ENCODE data around the gene GABRR1.

The GABRR1 gene

DNA sequence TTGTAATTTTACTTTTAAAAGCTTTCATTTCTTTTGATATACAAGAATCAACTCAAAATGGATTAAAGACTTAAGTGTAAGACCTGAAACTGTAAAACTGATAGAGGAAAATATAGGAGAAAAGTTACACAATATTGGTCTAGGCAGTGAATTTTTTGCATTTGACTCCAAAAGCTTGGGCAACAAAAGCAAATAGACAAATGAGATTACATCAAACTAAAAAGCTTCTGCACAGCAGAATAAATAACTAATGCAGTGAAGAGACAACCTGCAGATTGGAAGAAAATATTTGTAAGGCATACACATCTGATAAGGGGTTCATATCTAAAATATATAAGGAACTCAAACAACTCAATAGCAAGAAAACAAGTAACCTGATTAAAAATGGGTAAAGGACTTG lies 3.0 kb downstream of the GABRR1 start:
- no peak for DNase-seq

GRCh38 chr6:89212472-89212871 lies 4.7 kb downstream of the GABRR1 start:
- no peak for DNase-seq

- DNase-seq, result no peak
Observed at GRCh38 chr6:89209457-89209856, 7.7 kb downstream of the GABRR1 start.

GRCh38 chr6:89208551-89208950 lies 8.6 kb downstream of the GABRR1 start:
- DNase-seq, result no peak

DNA sequence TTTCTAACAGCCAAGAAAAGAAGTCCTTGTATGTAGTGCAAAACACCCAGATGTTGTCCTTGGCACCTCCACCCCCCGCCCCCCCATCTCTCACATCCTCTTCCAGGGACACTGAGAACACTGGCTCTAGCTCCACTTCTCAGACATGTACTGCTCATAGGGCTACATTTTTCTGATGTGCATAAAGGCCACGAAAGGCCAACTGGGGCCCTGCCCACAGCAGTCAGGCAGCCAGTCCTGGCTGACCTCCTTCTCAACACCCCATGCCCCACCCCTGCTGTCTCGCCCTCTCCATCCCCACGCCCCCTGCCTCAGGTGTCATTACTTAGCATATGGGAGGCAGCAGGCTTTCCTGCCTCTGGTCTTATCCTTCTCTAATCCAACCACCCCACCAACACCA lies 11.3 kb downstream of the GABRR1 start:
- no peak for DNase-seq

DNA sequence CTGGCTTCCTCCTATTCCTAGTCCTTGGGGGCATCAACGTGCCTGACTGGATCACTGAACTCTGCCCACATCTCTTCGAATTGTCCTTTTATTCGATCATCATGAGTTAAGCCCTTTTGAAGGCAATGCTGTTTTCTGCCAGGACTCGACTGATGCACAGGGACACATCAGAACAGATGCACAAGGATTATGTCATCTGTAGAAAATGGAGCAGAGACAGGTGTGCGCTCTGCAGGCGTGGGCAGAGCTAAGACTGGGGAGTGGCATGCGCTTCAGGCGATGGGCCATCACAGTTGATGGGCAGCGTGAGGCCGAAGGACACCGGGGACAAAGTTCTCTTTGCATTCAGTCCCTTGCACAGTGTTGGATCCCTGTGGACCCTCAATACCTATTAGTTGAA lies 13.1 kb downstream of the GABRR1 start:
- DNase-seq, result no peak

DNA sequence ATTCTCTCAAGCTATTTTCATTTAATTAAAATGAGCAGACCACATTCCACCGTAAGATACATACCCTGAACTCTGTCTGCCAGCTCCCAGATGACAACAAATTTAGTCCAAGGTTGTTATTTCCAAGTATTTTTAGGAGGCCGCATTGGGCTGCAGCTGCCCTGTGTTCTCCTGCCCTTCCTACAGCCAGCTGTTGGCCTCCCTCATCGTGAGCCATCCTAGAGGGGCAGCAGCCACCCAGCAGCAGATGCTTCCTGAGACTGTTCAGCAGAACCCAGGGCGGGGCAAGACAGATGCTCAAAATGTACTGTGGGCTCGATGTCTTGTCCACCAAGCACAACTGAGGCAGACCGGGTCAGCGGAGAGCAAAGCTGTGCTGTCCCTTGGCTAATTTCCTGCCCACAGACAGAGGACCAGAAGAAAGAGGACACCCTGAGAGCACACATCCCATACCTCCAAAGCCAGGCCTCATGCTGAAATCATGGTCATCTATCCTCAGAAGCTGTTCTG lies 16.4 kb downstream of the GABRR1 start:
- DNase-seq, result no peak

DNA sequence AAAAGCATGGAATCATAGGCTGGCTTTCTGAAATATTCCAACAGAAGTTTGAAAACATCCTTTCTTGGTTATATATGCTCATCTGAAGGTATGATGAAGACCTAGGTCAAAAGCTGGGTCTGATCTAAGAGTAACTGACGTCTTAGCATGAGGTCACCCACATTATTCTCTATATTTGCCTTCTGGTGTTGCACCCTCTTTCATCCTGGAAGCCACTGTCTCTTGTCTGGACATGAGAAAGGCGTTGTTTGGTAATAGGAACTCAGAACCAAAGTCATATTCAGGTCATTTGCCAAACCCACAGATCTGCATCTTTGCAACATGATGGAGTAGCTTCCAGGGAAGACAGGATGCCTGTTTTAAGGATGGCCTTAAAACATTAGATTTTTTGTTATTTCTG lies 17.6 kb downstream of the GABRR1 start:
- no peak for DNase-seq

- DNase-seq, result no peak
Observed at GRCh38 chr6:89198235-89198634, 18.9 kb downstream of the GABRR1 start.

DNA sequence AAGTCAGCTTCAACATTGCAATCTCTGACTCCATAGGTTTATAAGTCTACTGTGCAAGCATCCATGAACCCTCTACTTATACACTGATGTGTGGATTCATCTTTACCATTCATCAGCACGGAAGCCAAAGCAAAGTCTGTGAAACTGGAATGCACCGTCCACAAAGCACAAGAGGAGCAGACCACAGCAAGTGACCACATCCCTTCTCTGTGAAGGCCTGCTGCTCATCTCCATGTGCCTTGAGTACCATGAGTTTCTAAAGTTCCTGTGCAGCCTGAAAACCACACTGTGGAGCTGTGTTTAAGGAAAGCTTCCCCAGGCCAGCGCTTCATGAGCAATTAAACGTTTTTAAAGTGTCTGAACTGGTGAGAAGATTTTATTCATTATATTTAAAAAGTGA lies 20.0 kb downstream of the GABRR1 start:
- DNase-seq, result no peak

DNA sequence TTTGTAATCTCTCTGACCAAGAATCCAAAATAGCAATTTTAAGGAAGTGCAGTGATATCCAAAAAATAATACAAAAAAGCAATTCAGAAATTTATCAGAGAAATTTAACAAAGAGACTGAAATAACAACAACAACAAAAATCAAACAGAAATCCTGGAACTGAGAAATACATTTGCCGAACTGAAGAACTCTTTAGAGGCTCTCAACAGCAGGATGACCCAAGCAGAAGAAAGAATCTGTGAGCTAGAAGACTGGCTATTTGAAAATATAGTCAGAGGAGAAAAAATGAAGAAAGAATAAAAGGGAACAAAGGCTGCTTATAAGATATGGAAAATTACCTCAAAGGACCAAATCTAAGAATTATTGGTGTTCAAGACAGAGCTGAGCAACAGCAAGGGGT lies 22.6 kb downstream of the GABRR1 start:
- DNase-seq, result no peak

DNA sequence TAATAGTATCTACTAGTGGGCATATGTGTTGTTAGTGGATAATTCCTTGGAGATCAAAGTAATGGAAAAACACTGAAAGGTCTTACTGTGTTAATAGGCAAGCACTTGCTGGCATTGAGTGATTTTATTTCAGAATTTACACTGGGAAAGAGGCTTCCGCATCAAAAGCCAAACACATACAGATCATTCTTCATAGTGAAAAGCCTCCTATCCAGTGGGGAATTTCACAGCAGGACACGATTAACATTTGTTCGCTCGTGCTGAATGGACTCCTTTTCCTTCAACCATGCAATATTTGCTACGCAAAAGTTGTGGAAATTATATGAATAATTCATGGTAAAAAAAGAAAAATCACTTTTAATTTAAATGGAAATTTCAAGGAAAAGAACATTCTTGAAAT lies 26.4 kb downstream of the GABRR1 start:
- no peak for DNase-seq

DNA sequence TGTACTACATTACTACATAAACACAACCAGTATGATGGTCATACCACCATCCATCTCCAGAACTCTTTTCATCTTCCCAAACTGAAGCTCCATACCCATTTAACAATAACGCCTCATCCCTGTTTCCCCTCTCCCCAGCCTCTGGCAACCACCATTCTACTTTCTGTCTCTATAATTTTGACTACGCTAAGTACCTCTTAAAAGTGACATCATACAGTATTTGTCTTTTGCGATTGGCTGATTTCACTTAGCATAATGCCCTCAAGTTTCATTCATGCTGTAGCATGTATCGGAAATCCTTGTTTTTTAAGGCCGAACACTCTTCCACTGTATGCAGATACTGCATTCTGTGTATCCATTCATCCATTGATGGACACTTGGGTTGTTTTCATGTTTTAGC lies 29.7 kb downstream of the GABRR1 start:
- DNase-seq, result no peak

DNA sequence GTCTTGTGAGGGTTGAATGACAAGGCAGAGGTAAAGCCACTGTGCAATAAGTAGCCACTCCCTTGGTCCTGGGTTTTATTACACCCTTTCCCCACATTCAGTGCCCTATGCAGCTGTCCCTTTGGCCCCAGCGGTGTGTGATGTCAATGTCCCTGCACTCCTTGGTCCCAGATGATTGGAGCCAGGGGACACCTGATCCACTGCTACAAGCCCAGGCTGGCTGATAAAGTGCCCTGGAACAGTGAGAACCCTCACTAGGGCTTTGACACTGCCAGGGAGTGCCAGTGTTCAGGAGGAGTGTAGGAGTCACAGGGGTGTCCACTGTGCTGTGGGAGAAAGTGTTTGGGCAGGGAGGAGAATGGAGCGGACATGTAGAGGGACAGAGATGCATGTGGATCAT lies 30.4 kb downstream of the GABRR1 start:
- no peak for DNase-seq

DNA sequence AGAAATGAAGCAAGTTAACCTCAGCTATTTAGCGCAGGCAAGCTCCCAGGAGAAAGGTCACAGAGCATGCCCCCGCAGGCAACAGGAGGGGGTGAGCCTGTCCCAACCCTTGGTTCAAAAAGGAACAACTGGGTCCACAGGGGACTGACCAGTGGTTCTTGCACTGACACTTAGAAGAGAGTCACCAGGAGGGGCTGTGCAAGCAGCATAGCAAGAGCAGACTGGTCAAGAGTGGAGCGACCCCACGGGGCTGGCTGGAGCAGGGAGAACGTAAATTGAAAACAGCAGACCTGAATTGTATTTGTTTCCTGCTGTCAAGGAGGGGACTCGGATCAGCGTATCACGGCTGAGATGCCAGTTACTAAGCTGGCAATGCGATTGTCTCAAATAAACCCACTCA lies 32.8 kb downstream of the GABRR1 start:
- DNase-seq, result no peak

DNA sequence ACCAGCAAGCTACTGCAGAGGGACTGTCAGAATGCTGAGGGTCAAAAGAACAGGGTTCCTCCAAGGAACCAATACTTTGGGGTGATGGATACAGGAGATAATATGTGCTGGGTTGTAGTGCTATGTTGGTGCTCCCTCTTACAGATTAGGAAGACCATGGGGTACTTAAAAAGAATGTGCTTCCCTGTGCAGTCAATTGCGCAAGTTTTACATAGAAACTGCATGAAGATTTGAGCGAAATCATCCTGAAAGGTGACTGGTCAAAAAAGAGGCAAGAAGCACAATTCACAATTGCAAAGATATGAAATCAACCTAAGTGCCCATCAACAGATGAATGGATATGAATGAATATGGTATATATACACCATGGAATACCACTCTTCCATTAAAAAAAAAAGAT lies 33.9 kb downstream of the GABRR1 start:
- no peak for DNase-seq

DNA sequence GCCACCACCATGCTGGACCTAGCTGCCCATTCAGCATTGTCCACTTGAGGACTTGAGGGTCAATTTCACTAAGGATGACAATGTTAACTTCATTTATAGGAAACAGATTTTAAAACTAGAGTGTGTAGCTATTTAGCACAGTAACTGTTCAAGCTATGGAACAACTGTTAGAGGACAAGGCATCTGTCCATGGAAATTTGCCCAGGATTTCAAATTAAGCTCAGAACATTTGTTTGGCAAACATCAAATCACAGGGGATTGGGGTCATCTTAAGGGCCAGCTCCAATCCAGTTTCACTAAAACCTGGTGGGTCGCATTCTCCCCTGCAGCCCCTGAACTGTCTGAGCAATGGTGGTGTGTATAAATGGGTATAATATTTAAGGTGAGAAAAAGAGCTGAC lies 36.2 kb downstream of the GABRR1 start:
- no peak for DNase-seq

DNA sequence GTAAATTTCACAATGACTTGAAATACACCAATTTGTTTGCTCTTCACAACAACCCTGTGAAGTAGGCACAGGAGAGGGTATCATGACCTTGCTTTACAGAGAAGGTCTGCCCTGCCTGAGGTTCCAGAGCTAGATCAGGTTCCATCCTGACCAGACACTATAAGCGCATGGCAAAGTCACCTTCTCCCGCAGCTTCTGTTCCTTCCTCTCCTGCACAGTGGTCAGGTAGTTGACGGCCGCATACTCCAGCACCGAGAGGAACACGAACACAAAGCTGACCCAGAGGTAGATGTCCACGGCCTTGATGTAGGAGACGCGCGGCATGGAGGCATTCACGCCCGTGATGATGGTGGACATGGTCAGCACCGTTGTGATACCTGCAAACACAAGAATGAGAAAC lies 37.0 kb downstream of the GABRR1 start:
- no peak for DNase-seq

- no peak for DNase-seq
Observed at GRCh38 chr6:89173634-89174033, 43.5 kb downstream of the GABRR1 start.

DNA sequence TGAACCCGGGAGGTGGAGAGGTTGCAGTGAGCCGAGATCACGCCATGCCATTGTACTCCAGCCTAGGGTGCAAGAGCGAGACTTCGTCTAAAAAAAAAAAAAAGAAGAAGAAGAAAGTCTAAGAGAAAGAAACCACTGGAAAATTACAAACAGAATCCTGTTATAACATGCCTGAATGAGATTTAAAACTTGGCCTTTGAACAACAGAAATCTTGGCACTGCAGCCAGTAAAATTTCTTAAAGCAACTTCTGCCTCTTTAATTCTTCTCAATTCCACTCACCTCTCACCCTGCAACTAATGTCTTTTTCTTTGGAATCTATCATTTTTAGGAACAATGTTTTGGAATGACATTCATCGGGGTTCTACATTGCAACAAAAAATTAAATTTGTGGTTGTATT lies 45.0 kb downstream of the GABRR1 start:
- no peak for DNase-seq

- no peak for DNase-seq
Observed at GRCh38 chr6:89162047-89162371, 55.1 kb downstream of the GABRR1 start.

DNA sequence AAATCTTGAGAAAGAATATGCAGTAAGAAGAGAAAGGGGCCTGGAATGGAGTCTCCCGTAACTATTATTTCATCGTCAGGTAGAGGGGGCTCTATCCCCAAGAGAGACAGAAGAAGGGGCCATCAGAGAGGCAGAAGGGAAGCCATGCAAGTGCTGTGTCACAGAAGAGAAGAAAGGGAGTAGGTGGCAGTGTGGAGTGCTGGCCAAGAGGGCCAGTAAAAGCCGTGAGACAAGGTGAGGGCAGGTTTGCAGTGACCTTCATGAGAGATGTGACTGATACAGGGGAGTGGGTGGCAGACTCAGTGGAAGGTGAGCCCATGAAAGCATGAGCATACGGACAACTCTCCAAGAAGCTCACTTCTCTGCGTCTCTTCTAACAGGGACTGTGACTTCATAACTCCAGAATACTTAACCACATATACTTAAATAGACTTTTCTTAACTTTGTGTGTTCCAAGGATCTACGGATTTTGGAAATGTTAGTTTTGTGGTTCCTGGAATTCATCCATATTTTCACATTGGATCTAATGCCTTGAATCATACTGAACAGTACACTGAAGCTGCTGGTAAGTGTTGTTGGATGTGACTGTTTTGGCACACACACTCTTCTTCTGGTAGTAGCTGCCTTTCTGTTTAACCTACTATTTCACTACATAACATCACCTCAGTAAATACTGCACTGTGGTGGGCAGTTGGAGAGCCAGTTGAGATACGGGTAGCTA lies 55.7 kb downstream of the GABRR1 start:
- DNase-seq, result no peak

DNA sequence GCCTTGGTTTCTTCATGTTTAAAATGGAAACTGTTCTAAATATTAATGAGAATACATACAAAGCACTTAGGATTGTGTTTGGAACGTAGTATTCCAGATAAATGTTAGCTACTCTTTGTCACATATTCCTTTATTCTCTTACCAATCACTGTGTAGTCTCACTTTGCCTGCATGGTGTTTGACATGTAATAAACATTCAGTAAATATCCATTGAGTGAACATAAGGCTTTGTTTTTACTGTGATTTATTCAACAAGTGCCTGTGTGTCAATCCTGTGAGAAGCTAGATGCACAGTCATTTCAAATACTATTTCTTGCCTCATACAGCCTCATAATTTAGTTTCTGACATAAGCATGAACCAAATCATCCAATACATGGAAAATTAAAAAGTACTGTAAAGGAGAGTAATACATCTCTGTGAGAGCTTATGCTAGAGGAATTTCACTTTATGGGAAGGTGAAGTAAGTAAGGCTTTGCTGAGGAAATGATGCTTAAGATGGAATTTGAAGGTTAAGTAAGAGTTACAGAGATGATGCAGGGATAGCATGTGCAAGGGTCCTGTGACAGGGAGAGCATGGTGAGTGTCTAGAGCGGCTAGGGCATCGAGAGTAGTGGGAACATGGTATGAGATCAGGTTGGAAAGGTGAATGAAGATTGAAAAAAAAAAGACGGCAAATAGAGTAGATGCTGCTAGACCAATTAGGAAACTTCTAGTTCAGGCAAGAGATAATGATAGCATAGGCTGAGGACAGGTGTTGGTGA lies 56.6 kb downstream of the GABRR1 start:
- no peak for DNase-seq

DNA sequence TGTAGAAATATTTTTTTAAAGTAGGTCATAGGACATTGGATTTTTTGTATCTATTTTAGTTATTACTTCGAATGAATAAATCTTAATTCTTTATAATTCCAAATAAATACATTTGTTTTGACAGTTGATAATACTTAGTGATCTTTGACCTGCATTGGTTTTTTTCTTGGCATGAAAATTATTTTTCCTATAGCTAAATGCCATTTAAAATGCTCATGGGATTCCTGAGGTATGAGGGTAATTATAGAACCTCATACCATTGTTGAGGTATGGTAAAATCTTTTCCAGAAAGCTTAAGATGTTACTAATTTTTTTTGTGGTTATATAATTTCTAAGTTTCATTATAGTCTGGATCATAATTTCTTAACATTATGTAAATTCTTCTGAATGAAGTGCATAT lies 63.0 kb downstream of the GABRR1 start:
- DNase-seq, result no peak
